ENCODE results near the gene HLA-E. TPM values are rescaled to one million over a fixed set of nuclear protein-coding genes. Genes with fewer than 3 reads are reported as not detected.

HLA-E gene
- total and polyA plus RNA-seq, 2 of the 13 experiments (the other 11 are each of a cell fraction or from before 2014, with no cell fraction given) = 45.2 to 90.4 TPM

DNA sequence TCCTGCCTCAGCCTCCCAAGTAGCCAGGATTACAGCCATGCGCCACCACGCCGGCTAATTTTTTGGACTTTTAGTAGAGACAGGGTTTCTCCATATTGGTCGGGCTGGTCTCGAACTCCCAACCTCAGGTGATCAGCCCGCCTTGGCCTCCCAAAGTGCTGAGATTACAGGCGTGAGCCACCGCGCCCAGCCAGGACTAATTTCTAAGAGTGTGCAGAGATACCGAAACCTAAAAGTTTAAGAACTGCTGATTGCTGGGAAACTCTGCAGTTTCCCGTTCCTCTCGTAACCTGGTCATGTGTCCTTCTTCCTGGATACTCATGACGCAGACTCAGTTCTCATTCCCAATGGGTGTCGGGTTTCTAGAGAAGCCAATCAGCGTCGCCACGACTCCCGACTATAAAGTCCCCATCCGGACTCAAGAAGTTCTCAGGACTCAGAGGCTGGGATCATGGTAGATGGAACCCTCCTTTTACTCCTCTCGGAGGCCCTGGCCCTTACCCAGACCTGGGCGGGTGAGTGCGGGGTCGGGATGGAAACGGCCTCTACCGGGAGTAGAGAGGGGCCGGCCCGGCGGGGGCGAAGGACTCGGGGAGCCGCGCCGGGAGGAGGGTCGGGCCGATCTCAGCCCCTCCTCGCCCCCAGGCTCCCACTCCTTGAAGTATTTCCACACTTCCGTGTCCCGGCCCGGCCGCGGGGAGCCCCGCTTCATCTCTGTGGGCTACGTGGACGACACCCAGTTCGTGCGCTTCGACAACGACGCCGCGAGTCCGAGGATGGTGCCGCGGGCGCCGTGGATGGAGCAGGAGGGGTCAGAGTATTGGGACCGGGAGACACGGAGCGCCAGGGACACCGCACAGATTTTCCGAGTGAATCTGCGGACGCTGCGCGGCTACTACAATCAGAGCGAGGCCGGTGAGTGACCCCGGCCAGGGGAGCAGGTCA is at the start of gene HLA-E (continued):
- TF ChIP-seq KAT7 (CRISPR knock-in tag; IDR thresholded peaks at IDR 0.05; ENCODE audit: borderline replicate concordance) (peak; percentile 54; the same call in 1 of the 2 replicates), KDM4B (CRISPR knock-in tag; IDR thresholded peaks at IDR 0.05) (no peak), ZNF839 (CRISPR knock-in tag; IDR thresholded peaks at IDR 0.05; ENCODE audit: borderline replicate concordance) (no peak), HMGA1 (CRISPR knock-in tag; conservative IDR thresholded peaks at IDR 0.05) (no peak), ZNF747 (CRISPR knock-in tag; IDR thresholded peaks at IDR 0.05; ENCODE audit: borderline replicate concordance) (no peak), EP300 (IDR thresholded peaks at IDR 0.05; ENCODE audit: low read depth in 2 of 2, low read length in 2 of 2) (no peak), EP300 (CRISPR knock-in tag; IDR thresholded peaks at IDR 0.05; ENCODE audit: borderline replicate concordance) (no peak; the same call in 1 of the 2 replicates), ZNF891 (CRISPR knock-in tag; IDR thresholded peaks at IDR 0.05) (peak; percentile 70; the same call in 1 of the 2 replicates), MATR3 (CRISPR knock-in tag; IDR thresholded peaks at IDR 0.05) (no peak), SP5 (CRISPR knock-in tag; IDR thresholded peaks at IDR 0.05; ENCODE audit: borderline replicate concordance, low read depth) (peak; percentile 37; the same call in 1 of the 2 replicates), GZF1 (CRISPR knock-in tag; IDR thresholded peaks at IDR 0.05) (peak; percentile 38), ZNF431 (CRISPR knock-in tag; IDR thresholded peaks at IDR 0.05; ENCODE audit: borderline replicate concordance, low read depth) (no peak), SNAPC2 (CRISPR knock-in tag; IDR thresholded peaks at IDR 0.05) (peak; percentile 81; the same call in 1 of the 2 replicates), ATM (IDR thresholded peaks at IDR 0.05; ENCODE audit: borderline replicate concordance) (no peak)
- TF ChIP-seq, protein P1, sequence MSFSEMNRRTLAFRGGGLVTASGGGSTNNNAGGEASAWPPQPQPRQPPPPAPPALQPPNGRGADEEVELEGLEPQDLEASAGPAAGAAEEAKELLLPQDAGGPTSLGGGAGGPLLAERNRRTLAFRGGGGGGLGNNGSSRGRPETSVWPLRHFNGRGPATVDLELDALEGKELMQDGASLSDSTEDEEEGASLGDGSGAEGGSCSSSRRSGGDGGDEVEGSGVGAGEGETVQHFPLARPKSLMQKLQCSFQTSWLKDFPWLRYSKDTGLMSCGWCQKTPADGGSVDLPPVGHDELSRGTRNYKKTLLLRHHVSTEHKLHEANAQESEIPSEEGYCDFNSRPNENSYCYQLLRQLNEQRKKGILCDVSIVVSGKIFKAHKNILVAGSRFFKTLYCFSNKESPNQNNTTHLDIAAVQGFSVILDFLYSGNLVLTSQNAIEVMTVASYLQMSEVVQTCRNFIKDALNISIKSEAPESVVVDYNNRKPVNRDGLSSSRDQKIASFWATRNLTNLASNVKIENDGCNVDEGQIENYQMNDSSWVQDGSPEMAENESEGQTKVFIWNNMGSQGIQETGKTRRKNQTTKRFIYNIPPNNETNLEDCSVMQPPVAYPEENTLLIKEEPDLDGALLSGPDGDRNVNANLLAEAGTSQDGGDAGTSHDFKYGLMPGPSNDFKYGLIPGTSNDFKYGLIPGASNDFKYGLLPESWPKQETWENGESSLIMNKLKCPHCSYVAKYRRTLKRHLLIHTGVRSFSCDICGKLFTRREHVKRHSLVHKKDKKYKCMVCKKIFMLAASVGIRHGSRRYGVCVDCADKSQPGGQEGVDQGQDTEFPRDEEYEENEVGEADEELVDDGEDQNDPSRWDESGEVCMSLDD (CRISPR knock-in tag; IDR thresholded peaks at IDR 0.05; ENCODE audit: borderline replicate concordance) = no peak
- TF ChIP-seq, protein P2, sequence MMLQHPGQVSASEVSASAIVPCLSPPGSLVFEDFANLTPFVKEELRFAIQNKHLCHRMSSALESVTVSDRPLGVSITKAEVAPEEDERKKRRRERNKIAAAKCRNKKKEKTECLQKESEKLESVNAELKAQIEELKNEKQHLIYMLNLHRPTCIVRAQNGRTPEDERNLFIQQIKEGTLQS (CRISPR knock-in tag; IDR thresholded peaks at IDR 0.05) = no peak
- TF ChIP-seq, protein P3, sequence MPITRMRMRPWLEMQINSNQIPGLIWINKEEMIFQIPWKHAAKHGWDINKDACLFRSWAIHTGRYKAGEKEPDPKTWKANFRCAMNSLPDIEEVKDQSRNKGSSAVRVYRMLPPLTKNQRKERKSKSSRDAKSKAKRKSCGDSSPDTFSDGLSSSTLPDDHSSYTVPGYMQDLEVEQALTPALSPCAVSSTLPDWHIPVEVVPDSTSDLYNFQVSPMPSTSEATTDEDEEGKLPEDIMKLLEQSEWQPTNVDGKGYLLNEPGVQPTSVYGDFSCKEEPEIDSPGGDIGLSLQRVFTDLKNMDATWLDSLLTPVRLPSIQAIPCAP (CRISPR knock-in tag; IDR thresholded peaks at IDR 0.05; ENCODE audit: low read depth) = no peak
- TF ChIP-seq, protein P4, sequence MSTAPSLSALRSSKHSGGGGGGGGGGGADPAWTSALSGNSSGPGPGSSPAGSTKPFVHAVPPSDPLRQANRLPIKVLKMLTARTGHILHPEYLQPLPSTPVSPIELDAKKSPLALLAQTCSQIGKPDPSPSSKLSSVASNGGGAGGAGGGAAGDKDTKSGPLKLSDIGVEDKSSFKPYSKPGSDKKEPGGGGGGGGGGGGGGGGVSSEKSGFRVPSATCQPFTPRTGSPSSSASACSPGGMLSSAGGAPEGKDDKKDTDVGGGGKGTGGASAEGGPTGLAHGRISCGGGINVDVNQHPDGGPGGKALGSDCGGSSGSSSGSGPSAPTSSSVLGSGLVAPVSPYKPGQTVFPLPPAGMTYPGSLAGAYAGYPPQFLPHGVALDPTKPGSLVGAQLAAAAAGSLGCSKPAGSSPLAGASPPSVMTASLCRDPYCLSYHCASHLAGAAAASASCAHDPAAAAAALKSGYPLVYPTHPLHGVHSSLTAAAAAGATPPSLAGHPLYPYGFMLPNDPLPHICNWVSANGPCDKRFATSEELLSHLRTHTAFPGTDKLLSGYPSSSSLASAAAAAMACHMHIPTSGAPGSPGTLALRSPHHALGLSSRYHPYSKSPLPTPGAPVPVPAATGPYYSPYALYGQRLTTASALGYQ (CRISPR knock-in tag; IDR thresholded peaks at IDR 0.05) = no peak
- TF ChIP-seq, protein P5, sequence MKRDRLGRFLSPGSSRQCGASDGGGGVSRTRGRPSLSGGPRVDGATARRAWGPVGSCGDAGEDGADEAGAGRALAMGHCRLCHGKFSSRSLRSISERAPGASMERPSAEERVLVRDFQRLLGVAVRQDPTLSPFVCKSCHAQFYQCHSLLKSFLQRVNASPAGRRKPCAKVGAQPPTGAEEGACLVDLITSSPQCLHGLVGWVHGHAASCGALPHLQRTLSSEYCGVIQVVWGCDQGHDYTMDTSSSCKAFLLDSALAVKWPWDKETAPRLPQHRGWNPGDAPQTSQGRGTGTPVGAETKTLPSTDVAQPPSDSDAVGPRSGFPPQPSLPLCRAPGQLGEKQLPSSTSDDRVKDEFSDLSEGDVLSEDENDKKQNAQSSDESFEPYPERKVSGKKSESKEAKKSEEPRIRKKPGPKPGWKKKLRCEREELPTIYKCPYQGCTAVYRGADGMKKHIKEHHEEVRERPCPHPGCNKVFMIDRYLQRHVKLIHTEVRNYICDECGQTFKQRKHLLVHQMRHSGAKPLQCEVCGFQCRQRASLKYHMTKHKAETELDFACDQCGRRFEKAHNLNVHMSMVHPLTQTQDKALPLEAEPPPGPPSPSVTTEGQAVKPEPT (CRISPR knock-in tag; IDR thresholded peaks at IDR 0.05; ENCODE audit: low read depth) = no peak
